OCI-LY1 (cell line): ENCODE results near the gene TMEM179.

Source experiments
- EZH2 ChIP-seq: fragments of 200-600 bp; sonication (generic), shearing (Covaris generic); IDR thresholded peaks from 2 replicates; pipeline ENCODE4 v1.8.0; 2017; ENCODE audit warnings: borderline replicate concordance, mixed run types, mild to moderate bottlenecking, antibody characterized with exemption, low read length, moderate library complexity, mixed read lengths
- TF ChIP-seq, protein P1 (sequence below): fragments of 200-600 bp; sonication (generic), shearing (Covaris generic); IDR thresholded peaks from 2 replicates; pipeline ENCODE4 v1.5.1; 2017; ENCODE audit warnings: mild to moderate bottlenecking, antibody characterized with exemption, low read length, moderate library complexity, mixed read lengths

DNA sequence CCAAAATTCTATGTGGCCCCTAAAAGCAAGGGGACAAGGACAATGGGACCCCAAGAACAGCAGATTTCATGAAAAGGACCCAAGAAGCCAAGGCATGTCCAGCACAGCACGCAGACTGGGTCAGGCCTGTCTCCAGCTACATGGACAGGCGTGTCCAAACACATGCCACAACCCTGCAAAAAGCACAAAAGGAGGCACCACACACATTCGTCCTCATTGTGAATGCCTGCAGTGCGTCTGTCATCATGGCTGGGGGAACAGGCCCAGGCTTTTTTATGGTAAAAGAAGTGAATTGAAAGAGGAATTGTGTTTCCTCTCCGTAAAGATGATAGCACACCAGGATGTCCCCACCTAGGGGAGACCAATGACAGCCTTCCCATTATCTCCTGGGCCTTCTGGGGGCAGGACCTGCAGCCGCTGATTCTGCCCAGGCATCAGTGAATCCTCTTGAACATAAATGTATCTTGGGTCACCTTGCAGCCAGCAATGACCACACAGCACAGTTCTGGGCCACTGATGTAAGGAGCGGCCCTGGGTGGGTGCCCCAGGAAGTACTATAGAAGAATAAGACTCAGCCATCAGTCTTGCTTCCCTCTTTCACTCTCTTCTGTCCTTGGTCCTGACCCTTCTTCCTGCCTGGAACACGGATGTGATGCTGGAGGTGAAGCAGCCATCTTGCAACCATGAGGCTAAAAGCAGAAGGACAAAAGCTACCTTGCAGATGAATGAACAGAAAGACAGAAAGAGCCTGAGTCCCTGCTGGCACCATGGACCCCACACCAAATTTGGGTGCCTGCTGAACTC, 54.8 kb downstream of the TMEM179 start:
- TF ChIP-seq, protein P1, sequence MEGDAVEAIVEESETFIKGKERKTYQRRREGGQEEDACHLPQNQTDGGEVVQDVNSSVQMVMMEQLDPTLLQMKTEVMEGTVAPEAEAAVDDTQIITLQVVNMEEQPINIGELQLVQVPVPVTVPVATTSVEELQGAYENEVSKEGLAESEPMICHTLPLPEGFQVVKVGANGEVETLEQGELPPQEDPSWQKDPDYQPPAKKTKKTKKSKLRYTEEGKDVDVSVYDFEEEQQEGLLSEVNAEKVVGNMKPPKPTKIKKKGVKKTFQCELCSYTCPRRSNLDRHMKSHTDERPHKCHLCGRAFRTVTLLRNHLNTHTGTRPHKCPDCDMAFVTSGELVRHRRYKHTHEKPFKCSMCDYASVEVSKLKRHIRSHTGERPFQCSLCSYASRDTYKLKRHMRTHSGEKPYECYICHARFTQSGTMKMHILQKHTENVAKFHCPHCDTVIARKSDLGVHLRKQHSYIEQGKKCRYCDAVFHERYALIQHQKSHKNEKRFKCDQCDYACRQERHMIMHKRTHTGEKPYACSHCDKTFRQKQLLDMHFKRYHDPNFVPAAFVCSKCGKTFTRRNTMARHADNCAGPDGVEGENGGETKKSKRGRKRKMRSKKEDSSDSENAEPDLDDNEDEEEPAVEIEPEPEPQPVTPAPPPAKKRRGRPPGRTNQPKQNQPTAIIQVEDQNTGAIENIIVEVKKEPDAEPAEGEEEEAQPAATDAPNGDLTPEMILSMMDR: no peak
- TF ChIP-seq EZH2: no peak
